Measurements from ENCODE around the gene LRRFIP2. TPM values are rescaled to one million over a fixed set of nuclear protein-coding genes. Genes with fewer than 3 reads are reported as not detected.

The LRRFIP2 gene
- total and polyA plus RNA-seq, 2 of the 4 experiments (the other 2 are of a cell fraction), result 20.6 to 31.0 TPM

DNA sequence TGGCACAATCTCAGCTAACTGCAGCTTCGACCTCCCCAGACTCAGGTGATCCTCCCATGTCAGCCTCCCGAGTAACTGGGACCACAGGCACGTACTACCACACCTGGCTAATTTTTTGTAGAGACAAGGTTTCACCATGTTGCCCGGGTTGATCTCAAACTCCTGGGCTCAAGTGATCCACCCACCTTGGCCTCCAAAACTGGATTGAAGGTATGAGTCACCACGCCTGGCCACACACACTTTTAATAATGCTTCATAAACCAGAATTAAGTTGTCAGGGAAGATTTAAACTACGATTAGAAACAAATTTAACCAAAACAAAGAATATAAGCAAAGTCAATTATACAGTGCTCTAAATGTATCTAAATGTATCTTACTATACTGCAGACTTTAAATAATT lies 87.5 kb downstream of the LRRFIP2 start:
- Histone ChIP-seq H3K4ac (ENCODE audit: low read depth, low read length) (no peak overlapping the region), H3K9ac (ENCODE audit: low read depth, low read length) (no peak overlapping the region), H3K23ac (ENCODE audit: low read depth, low read length) (no peak overlapping the region), H3K18ac (ENCODE audit: low read depth, low read length) (no peak overlapping the region), H4K5ac (ENCODE audit: low read depth, low read length) (no peak overlapping the region), H3K36me3 (ENCODE audit: control insufficient read depth, insufficient read depth, low read length) (peaks cover 11% of the 10 kb centered on the region), H2BK15ac (ENCODE audit: low read depth, low read length) (no peak overlapping the region), H3K56ac (ENCODE audit: extremely low read depth, insufficient read depth, low read length) (no peak overlapping the region), H2AK9ac (replicated peaks; ENCODE audit: low read depth, low read length, poor library complexity) (no peak overlapping the region), H3K79me1 (ENCODE audit: low read depth in 1 of 2, low read length in 2 of 2) (peaks cover 27 to 42% of the 10 kb centered on the region in 2 experiments), H2BK20ac (ENCODE audit: low read depth, low read length) (no peak overlapping the region), H2BK120ac (ENCODE audit: low read depth, low read length) (no peak overlapping the region), H3K27me3 (ENCODE audit: control insufficient read depth, insufficient read depth, low read length) (no peaks in the 10 kb centered on the region), H2AFZ (replicated peaks; ENCODE audit: low read length, poor library complexity) (no peak overlapping the region), H4K91ac (ENCODE audit: insufficient read depth, low read depth, low read length) (no peak overlapping the region), H3K27ac (ENCODE audit: insufficient read depth, low read length) (no peak overlapping the region), H3K4me1 (ENCODE audit: control insufficient read depth, insufficient read depth, low read length) (no peaks in the 10 kb centered on the region), H3K14ac (replicated peaks; ENCODE audit: low read depth, low read length) (no peak overlapping the region), H3K9me1 (ENCODE audit: insufficient read depth, low read length) (peaks cover 2% of the 10 kb centered on the region; the same call in 1 of the 2 replicates), H4K20me1 (ENCODE audit: insufficient read depth, low read length) (no peaks in the 10 kb centered on the region; the same call in 1 of the 2 replicates), H4K8ac (ENCODE audit: low read depth in 2 of 2, low read length in 2 of 2) (no peak overlapping the region), H2BK5ac (ENCODE audit: low read depth, low read length, poor library complexity, severe bottlenecking) (no peak overlapping the region), H2AK5ac (ENCODE audit: low read depth, low read length) (no peak overlapping the region; the same call in 1 of the 2 replicates), H3K4me3 (ENCODE audit: insufficient read depth, low read depth, low read length) (no peak overlapping the region), H3K4me2 (ENCODE audit: low read depth, low read length) (no peak overlapping the region), H3K9me3 (ENCODE audit: control insufficient read depth, insufficient read depth, low read length) (no peaks in the 10 kb centered on the region)
- dilution Hi-C loops (cut with HindIII; ENCODE audit: low sequenced_read_pairs, unreplicated experiment), result no loop called here
- intact Hi-C loops (cut with micrococcal nuclease), result no loop called here
- TF ChIP-seq MXI1 (IDR thresholded peaks at IDR 0.05; ENCODE audit: borderline replicate concordance, low read depth, low read length) (no peak), RFX5 (IDR thresholded peaks at IDR 0.05; ENCODE audit: low read depth, low read length) (no peak), SMC3 (IDR thresholded peaks at IDR 0.05; ENCODE audit: low read depth, low read length) (no peak), CTCF (conservative IDR thresholded peaks at IDR 0.05; ENCODE audit: low read depth, low read length) (no peak)
- TF ChIP-seq, protein P1, sequence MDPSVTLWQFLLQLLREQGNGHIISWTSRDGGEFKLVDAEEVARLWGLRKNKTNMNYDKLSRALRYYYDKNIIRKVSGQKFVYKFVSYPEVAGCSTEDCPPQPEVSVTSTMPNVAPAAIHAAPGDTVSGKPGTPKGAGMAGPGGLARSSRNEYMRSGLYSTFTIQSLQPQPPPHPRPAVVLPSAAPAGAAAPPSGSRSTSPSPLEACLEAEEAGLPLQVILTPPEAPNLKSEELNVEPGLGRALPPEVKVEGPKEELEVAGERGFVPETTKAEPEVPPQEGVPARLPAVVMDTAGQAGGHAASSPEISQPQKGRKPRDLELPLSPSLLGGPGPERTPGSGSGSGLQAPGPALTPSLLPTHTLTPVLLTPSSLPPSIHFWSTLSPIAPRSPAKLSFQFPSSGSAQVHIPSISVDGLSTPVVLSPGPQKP (IDR thresholded peaks at IDR 0.05; ENCODE audit: borderline replicate concordance, low read depth, low read length), result no peak
- no TSS peak for BruUV-seq (replicated peaks)
- ChIA-PET POLR2A (ENCODE audit: unreplicated experiment) (no interaction called here), CTCF (no interaction called here)
- in situ Hi-C loops (cut with MboI; ENCODE audit: low sequenced_read_pairs), result no loop called here
- 100% methylated on average over 2 of the region's 6 CpGs; no CpG with 5 or more reads in 1 of the 2 experiments for WGBS, 2 experiments (ENCODE audit: extremely low coverage in 2 of 2, insufficient read length in 1 of 2)
- ATAC-seq (ENCODE audit: low read depth) (no peak), DNase-seq (no peak)

Measured in IMR-90 (cell line).